ENCODE measurements around the gene ABCD1. TPM values are rescaled to one million over a fixed set of nuclear protein-coding genes. Genes with fewer than 3 reads are reported as not detected.
A peak's percentile ranks its signal among the peaks of the same experiment; 100 is the strongest.

The ABCD1 gene
- total RNA-seq, 1 experiment from 2014 or later: 14.4 TPM

DNA sequence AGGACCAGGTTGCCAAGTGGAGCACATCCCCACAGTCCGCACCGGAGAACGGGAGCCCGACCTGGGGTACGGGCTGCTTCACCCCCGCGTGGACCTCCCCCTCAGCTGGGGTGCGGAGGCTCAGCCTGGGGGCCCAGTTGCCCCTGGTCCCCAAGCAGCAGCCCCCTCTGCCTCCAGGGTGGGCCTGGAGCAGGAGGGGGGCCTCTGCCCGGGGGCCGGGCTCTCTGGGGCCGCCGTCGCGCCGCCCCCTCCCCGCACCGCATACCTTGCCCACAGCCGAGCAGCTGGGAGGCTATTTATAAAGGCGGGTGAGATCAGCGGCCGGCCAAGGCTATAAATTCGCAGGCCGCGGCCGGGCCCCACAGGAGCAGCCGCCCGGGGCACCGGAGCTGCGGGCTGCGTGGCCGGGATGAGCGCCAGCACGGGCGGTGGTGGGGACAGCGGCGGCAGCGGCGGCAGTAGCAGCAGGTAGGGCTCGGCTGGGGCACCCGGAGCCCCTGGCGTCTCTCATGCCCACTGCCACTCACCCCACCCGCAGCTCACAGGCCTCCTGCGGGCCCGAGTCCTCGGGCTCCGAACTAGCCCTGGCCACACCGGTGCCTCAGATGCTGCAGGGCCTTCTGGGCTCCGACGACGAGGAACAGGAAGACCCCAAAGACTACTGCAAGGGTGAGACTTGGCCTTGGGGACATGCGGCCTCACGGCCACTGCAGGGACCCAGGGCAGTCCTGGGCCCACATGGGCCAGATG lies 56.2 kb downstream of the ABCD1 start, which contains the start of gene SRPK3:
TSS of gene SRPK3 (plus strand) at position 364 of the 750 bp plus-strand sequence. CDS start at position 410, 46 bp downstream.
- DNase-seq: no peak
- H3K4me1 Mint-ChIP-seq (ENCODE audit: low read depth, unreplicated experiment): peaks cover 9% of the 10 kb centered on the region
- H3K27ac Mint-ChIP-seq (ENCODE audit: unreplicated experiment): peak within 1 kb of the TSS; percentile 87
- intact Hi-C loops (cut with micrococcal nuclease; ENCODE audit: unreplicated experiment): no loop called here
- BruUV-seq (replicated peaks): no TSS peak
- peaks cover 15% of the 10 kb centered on the region for H3K27me3 Mint-ChIP-seq (ENCODE audit: unreplicated experiment)
- CTCF ChIA-PET: no interaction called here
- no peaks in the 10 kb centered on the region for H3K9me3 Mint-ChIP-seq (ENCODE audit: low read depth, unreplicated experiment)
- TF ChIP-seq, protein P1, sequence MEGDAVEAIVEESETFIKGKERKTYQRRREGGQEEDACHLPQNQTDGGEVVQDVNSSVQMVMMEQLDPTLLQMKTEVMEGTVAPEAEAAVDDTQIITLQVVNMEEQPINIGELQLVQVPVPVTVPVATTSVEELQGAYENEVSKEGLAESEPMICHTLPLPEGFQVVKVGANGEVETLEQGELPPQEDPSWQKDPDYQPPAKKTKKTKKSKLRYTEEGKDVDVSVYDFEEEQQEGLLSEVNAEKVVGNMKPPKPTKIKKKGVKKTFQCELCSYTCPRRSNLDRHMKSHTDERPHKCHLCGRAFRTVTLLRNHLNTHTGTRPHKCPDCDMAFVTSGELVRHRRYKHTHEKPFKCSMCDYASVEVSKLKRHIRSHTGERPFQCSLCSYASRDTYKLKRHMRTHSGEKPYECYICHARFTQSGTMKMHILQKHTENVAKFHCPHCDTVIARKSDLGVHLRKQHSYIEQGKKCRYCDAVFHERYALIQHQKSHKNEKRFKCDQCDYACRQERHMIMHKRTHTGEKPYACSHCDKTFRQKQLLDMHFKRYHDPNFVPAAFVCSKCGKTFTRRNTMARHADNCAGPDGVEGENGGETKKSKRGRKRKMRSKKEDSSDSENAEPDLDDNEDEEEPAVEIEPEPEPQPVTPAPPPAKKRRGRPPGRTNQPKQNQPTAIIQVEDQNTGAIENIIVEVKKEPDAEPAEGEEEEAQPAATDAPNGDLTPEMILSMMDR (IDR thresholded peaks at IDR 0.05; ENCODE audit: unreplicated experiment): no peak
- H3K36me3 Mint-ChIP-seq (ENCODE audit: insufficient read depth, unreplicated experiment): peaks cover 31% of the 10 kb centered on the region
- H3K4me3 Mint-ChIP-seq (ENCODE audit: low read depth, unreplicated experiment): no peak within 1 kb of the TSS

DNA sequence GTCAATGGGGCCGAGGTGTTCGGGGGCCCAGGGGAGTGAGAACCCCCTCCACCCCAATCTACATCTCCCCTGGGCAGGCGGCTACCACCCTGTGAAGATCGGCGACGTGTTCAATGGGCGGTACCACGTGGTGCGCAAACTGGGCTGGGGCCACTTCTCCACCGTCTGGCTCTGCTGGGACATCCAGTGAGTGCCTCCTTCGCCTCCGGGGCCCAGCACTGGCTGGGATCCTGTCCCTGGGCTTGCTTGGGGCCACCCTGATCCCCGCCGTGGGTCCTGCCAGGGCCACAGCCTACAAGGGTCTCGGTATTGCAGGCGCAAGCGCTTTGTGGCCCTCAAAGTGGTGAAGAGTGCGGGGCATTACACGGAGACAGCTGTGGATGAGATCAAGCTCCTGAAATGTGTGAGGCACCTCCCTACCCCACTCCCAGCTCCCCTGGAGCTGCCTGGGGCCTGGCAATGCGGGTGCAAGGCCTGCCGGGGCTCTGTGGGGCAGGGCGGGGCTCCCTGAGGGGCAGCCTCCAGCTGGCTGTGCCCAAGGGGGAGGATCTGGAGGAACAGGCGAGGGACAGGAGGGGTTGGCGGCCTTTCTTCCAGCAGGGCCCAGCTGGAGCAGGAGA lies 56.9 kb downstream of the ABCD1 start:
- Mint-ChIP-seq H3K4me1 (ENCODE audit: low read depth, unreplicated experiment) (peaks cover 9% of the 10 kb centered on the region), H3K9me3 (ENCODE audit: low read depth, unreplicated experiment) (no peaks in the 10 kb centered on the region), H3K36me3 (ENCODE audit: insufficient read depth, unreplicated experiment) (peaks cover 31% of the 10 kb centered on the region), H3K4me3 (ENCODE audit: low read depth, unreplicated experiment) (no peak overlapping the region), H3K27me3 (ENCODE audit: unreplicated experiment) (peaks cover 15% of the 10 kb centered on the region), H3K27ac (ENCODE audit: unreplicated experiment) (no peak overlapping the region)
- intact Hi-C loops (cut with micrococcal nuclease; ENCODE audit: unreplicated experiment): no loop called here
- DNase-seq: no peak
- TF ChIP-seq, protein P1 (IDR thresholded peaks at IDR 0.05; ENCODE audit: unreplicated experiment): no peak
- CTCF ChIA-PET: no interaction called here
- BruUV-seq (replicated peaks): no TSS peak

DNA sequence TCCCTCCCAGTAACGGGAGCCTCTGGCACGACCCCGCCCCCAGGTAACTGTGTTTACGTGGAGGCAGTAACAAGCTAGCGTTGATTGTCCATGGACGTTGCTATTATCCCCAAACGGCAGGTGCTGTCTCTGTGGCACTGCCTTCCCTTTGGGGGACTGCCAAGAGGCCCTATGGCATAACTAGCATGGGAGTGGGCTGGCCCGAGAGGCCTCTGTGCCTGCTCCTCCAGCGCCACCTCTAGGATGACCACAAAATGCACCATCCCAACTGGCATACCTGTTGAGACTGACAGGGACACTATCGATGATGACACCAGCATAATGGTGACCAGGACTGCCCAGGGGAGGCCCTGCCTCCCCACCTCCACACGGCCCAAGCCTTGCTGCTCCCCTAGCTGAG lies 57.7 kb downstream of the ABCD1 start:
- Mint-ChIP-seq H3K27ac (ENCODE audit: unreplicated experiment) (no peak overlapping the region), H3K27me3 (ENCODE audit: unreplicated experiment) (peaks cover 15% of the 10 kb centered on the region), H3K36me3 (ENCODE audit: insufficient read depth, unreplicated experiment) (peaks cover 31% of the 10 kb centered on the region), H3K4me3 (ENCODE audit: low read depth, unreplicated experiment) (no peak overlapping the region), H3K9me3 (ENCODE audit: low read depth, unreplicated experiment) (no peaks in the 10 kb centered on the region), H3K4me1 (ENCODE audit: low read depth, unreplicated experiment) (peaks cover 9% of the 10 kb centered on the region)
- BruUV-seq (replicated peaks): no TSS peak
- TF ChIP-seq, protein P1 (IDR thresholded peaks at IDR 0.05; ENCODE audit: unreplicated experiment): no peak
- CTCF ChIA-PET: no interaction called here
- no peak for DNase-seq
- intact Hi-C loops (cut with micrococcal nuclease; ENCODE audit: unreplicated experiment): no loop called here

DNA sequence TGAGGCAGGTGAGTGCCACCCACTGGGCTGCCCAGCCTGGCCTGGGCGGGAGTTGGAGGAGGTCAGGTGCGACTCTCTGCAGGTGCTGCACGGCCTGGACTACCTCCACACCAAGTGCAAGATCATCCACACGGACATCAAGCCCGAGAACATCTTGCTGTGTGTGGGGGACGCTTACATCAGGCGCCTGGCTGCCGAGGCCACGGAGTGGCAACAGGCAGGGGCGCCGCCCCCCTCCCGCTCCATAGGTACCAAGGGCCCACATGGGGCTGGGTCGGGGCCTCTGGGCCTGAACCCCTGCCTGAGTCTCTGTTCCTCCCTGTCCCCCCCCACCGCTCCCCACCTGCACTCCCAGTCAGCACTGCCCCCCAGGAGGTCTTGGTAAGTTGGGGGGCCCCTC lies 58.2 kb downstream of the ABCD1 start:
- TF ChIP-seq, protein P1 (IDR thresholded peaks at IDR 0.05; ENCODE audit: unreplicated experiment): no peak
- intact Hi-C loops (cut with micrococcal nuclease; ENCODE audit: unreplicated experiment): no loop called here
- Mint-ChIP-seq H3K4me1 (ENCODE audit: low read depth, unreplicated experiment) (peaks cover 9% of the 10 kb centered on the region), H3K36me3 (ENCODE audit: insufficient read depth, unreplicated experiment) (peaks cover 30% of the 10 kb centered on the region), H3K9me3 (ENCODE audit: low read depth, unreplicated experiment) (no peaks in the 10 kb centered on the region), H3K27ac (ENCODE audit: unreplicated experiment) (no peak overlapping the region), H3K27me3 (ENCODE audit: unreplicated experiment) (peaks cover 15% of the 10 kb centered on the region), H3K4me3 (ENCODE audit: low read depth, unreplicated experiment) (no peak overlapping the region)
- no peak for DNase-seq
- no TSS peak for BruUV-seq (replicated peaks)
- CTCF ChIA-PET: no interaction called here

All from Calu3 (cell line).